ENCODE data around the gene PAFAH1B2.

Gene PAFAH1B2

GRCh38 chr11:117188620-117189081 lies 44.6 kb downstream of the PAFAH1B2 start:
- no peak for DNase-seq (ENCODE audit: low spot score)

GRCh38 chr11:117189191-117189940 lies 45.3 kb downstream of the PAFAH1B2 start:
- DNase-seq (ENCODE audit: low spot score) = no peak

- DNase-seq (ENCODE audit: low spot score) = no peak
Observed at GRCh38 chr11:117189941-117190544, 46.0 kb downstream of the PAFAH1B2 start.

GRCh38 chr11:117191680-117192400 lies 47.8 kb downstream of the PAFAH1B2 start:
- DNase-seq (ENCODE audit: low spot score) = no peak

GRCh38 chr11:117192401-117192875 lies 48.4 kb downstream of the PAFAH1B2 start:
- no peak for DNase-seq (ENCODE audit: low spot score)

GRCh38 chr11:117193130-117194020 lies 49.3 kb downstream of the PAFAH1B2 start:
- no peak for DNase-seq (ENCODE audit: low spot score)

GRCh38 chr11:117194267-117194666 lies 50.2 kb downstream of the PAFAH1B2 start:
- DNase-seq (ENCODE audit: low spot score) = no peak

GRCh38 chr11:117195258-117195657 lies 51.2 kb downstream of the PAFAH1B2 start:
- no peak for DNase-seq (ENCODE audit: low spot score)

- DNase-seq (ENCODE audit: low spot score) = no peak
Observed at GRCh38 chr11:117195761-117196160, 51.7 kb downstream of the PAFAH1B2 start.

- DNase-seq (ENCODE audit: low spot score) = no peak
Observed at GRCh38 chr11:117197006-117197405, 52.9 kb downstream of the PAFAH1B2 start.

- DNase-seq (ENCODE audit: low spot score) = no peak
Observed at GRCh38 chr11:117197516-117198456, 53.7 kb downstream of the PAFAH1B2 start.

GRCh38 chr11:117198613-117199012 lies 54.5 kb downstream of the PAFAH1B2 start:
- DNase-seq (ENCODE audit: low spot score) = no peak

- DNase-seq (ENCODE audit: low spot score) = no peak
Observed at GRCh38 chr11:117199053-117199915, 55.2 kb downstream of the PAFAH1B2 start, which contains the start of gene TAGLN. TSS of gene TAGLN (plus strand) at chr11:117199370. CDS start at chr11:117203014, 3,644 bp downstream.

GRCh38 chr11:117199916-117200812 lies 56.1 kb downstream of the PAFAH1B2 start:
- DNase-seq (ENCODE audit: low spot score) = no peak

GRCh38 chr11:117200813-117201657 lies 56.9 kb downstream of the PAFAH1B2 start:
- DNase-seq (ENCODE audit: low spot score) = no peak

- DNase-seq (ENCODE audit: low spot score) = no peak
Observed at GRCh38 chr11:117201658-117202305, 57.7 kb downstream of the PAFAH1B2 start.

All from activated CD4-positive, alpha-beta T cell treated with anti-CD3 and anti-CD28 coated beads, Interleukin-2, Interleukin-4, amounts not matched to agents 100 ng/mL and 50 ng/mL, durations not matched to agents 16 hours and 8 hours (primary cell).